ENCODE measurements around the gene C2orf68. TPM values are rescaled to one million over a fixed set of nuclear protein-coding genes. Genes with fewer than 3 reads are reported as not detected.

C2orf68 gene
- total and polyA plus RNA-seq, 9 of the 15 experiments (the other 6 are each of a cell fraction or from before 2014, with no cell fraction given), result 22.1 to 50.0 (median 31.8) TPM

- TF ChIP-seq BRF1 (IDR thresholded peaks at IDR 0.05; ENCODE audit: borderline replicate concordance, extremely low read depth, insufficient read length), result no peak
- no peak for TF ChIP-seq E2F8 (IDR thresholded peaks at IDR 0.05; ENCODE audit: low read depth, partially characterized antibody)
- TF ChIP-seq POLR2AphosphoS2 (IDR thresholded peaks at IDR 0.05; ENCODE audit: low read length), result no peak; the same call in 1 of the 2 replicates
- peak; percentile 43 for TF ChIP-seq POLR2A (conservative IDR thresholded peaks at IDR 0.05)
- TF ChIP-seq SMARCA4 (IDR thresholded peaks at IDR 0.05), result no peak
- TF ChIP-seq EZH2 (IDR thresholded peaks at IDR 0.05; ENCODE audit: borderline replicate concordance, low read depth, low read length), result no peak
- TF ChIP-seq, protein P1, sequence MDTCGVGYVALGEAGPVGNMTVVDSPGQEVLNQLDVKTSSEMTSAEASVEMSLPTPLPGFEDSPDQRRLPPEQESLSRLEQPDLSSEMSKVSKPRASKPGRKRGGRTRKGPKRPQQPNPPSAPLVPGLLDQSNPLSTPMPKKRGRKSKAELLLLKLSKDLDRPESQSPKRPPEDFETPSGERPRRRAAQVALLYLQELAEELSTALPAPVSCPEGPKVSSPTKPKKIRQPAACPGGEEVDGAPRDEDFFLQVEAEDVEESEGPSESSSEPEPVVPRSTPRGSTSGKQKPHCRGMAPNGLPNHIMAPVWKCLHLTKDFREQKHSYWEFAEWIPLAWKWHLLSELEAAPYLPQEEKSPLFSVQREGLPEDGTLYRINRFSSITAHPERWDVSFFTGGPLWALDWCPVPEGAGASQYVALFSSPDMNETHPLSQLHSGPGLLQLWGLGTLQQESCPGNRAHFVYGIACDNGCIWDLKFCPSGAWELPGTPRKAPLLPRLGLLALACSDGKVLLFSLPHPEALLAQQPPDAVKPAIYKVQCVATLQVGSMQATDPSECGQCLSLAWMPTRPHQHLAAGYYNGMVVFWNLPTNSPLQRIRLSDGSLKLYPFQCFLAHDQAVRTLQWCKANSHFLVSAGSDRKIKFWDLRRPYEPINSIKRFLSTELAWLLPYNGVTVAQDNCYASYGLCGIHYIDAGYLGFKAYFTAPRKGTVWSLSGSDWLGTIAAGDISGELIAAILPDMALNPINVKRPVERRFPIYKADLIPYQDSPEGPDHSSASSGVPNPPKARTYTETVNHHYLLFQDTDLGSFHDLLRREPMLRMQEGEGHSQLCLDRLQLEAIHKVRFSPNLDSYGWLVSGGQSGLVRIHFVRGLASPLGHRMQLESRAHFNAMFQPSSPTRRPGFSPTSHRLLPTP (IDR thresholded peaks at IDR 0.05; ENCODE audit: borderline replicate concordance, extremely low read depth, insufficient read length), result no peak
- TF ChIP-seq, protein P2, sequence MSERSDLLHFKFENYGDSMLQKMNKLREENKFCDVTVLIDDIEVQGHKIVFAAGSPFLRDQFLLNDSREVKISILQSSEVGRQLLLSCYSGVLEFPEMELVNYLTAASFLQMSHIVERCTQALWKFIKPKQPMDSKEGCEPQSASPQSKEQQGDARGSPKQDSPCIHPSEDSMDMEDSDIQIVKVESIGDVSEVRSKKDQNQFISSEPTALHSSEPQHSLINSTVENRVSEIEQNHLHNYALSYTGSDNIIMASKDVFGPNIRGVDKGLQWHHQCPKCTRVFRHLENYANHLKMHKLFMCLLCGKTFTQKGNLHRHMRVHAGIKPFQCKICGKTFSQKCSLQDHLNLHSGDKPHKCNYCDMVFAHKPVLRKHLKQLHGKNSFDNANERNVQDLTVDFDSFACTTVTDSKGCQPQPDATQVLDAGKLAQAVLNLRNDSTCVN (CRISPR knock-in tag; IDR thresholded peaks at IDR 0.05), result no peak
- TF ChIP-seq, protein P3, sequence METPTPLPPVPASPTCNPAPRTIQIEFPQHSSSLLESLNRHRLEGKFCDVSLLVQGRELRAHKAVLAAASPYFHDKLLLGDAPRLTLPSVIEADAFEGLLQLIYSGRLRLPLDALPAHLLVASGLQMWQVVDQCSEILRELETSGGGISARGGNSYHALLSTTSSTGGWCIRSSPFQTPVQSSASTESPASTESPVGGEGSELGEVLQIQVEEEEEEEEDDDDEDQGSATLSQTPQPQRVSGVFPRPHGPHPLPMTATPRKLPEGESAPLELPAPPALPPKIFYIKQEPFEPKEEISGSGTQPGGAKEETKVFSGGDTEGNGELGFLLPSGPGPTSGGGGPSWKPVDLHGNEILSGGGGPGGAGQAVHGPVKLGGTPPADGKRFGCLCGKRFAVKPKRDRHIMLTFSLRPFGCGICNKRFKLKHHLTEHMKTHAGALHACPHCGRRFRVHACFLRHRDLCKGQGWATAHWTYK (CRISPR knock-in tag; IDR thresholded peaks at IDR 0.05), result no peak
- TF ChIP-seq SIN3B (IDR thresholded peaks at IDR 0.05; ENCODE audit: low read depth), result no peak
- TF ChIP-seq, protein P4, sequence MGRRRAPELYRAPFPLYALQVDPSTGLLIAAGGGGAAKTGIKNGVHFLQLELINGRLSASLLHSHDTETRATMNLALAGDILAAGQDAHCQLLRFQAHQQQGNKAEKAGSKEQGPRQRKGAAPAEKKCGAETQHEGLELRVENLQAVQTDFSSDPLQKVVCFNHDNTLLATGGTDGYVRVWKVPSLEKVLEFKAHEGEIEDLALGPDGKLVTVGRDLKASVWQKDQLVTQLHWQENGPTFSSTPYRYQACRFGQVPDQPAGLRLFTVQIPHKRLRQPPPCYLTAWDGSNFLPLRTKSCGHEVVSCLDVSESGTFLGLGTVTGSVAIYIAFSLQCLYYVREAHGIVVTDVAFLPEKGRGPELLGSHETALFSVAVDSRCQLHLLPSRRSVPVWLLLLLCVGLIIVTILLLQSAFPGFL (CRISPR knock-in tag; IDR thresholded peaks at IDR 0.05), result no peak
- no peak for TF ChIP-seq ZNF785 (CRISPR knock-in tag; IDR thresholded peaks at IDR 0.05)
- TF ChIP-seq IFI16 (CRISPR knock-in tag; IDR thresholded peaks at IDR 0.05), result no peak
- no peak for TF ChIP-seq ETS2 (tag; IDR thresholded peaks at IDR 0.05; ENCODE audit: borderline replicate concordance, poor library complexity, severe bottlenecking)
- no peak for TF ChIP-seq TBL1XR1 (IDR thresholded peaks at IDR 0.05; ENCODE audit: low read length in 2 of 2)
- no peak for TF ChIP-seq XRCC4 (IDR thresholded peaks at IDR 0.05; ENCODE audit: extremely low read depth, insufficient read depth, insufficient read length)
- TF ChIP-seq EP300 (IDR thresholded peaks at IDR 0.05; ENCODE audit: low read length), result no peak
- no peak for TF ChIP-seq RB1 (IDR thresholded peaks at IDR 0.05; ENCODE audit: low read depth)
- TF ChIP-seq POLR2G (IDR thresholded peaks at IDR 0.05; ENCODE audit: low read depth, low read length), result peak; percentile 70
Observed at GRCh38 chr2:85599468-85600234, 12.2 kb downstream of the C2orf68 start (continued).
